HG03558 (cell line): ENCODE results near the gene AEBP2.

ENCODE experiments used
- ATAC-seq: cut with Tn5 transposase; IDR thresholded peaks from one replicate; pipeline ENCODE4 v1.9.1; 2021; ENCODE audit warnings: moderate number of reproducible peaks; ENCODE audit not compliant: unreplicated experiment; ENCODE audit errors: extremely low read depth

The AEBP2 gene

GRCh38 chr12:19496219-19496878, 57.1 kb downstream of the AEBP2 start:
- ATAC-seq, result no peak

GRCh38 chr12:19498099-19498498, 58.8 kb downstream of the AEBP2 start:
- no peak for ATAC-seq

- no peak for ATAC-seq
Observed at GRCh38 chr12:19499030-19499429, 59.7 kb downstream of the AEBP2 start.

DNA sequence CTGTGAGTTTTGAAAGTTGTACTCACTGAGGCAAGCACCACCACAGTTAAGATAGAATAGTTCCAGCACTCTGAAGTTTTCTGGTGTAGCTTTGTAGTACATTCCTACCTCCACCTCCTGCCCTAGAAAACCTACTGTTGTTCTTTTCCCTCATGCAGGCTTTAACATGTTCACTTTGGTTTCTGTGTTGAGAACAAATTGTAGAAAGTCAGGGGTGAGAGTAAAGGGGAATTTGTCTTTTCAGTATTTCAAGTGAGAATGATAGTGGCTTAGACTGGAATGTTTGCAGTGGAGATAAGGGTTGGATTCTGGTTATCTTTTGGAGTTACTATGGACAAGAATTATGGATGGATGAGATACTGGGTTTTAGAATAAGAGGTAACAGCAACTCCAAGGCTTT, 67.2 kb downstream of the AEBP2 start:
- ATAC-seq, result no peak

GRCh38 chr12:19507823-19508222, 68.5 kb downstream of the AEBP2 start:
- ATAC-seq, result no peak

DNA sequence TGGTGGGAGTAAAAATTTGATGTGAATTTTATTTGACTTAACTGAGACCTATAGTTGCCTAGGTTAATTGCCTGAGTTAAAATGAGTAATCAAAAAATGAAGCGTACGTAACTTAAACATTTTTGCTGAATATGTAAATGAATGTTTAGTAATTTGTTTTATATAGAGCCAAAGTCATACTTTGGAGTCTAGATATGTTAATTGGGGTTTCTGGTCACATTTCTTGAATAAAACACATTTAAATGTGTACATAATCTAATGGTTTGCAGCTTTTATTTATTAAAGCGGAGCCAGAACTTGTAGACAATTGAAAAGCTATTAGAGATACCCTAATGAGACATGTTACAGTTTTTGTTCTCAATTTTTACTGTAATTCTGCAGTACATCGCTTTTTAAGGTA, 71.2 kb downstream of the AEBP2 start:
- ATAC-seq, result no peak

- ATAC-seq, result no peak
Observed at GRCh38 chr12:19515179-19515578, 75.9 kb downstream of the AEBP2 start.

DNA sequence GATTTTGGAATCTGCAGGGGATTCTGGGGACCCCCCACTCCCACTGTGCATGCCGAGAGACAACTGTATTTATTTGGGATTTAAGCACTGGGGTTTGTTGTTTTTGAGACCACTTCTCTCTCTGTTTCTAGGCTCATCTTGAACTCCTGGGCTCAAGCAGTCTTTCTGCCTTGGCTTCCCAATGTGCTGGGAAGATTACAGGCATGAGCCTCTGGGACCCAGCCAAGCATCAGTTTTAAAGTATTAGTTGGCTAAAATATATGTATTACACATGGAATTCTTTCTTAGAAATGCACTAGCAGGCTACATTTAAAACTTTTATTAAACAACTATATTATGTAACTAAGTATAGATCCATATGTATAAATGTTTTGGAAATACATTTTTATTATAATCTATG, 78.3 kb downstream of the AEBP2 start:
- no peak for ATAC-seq

GRCh38 chr12:19518209-19518608, 78.9 kb downstream of the AEBP2 start:
- ATAC-seq, result no peak

DNA sequence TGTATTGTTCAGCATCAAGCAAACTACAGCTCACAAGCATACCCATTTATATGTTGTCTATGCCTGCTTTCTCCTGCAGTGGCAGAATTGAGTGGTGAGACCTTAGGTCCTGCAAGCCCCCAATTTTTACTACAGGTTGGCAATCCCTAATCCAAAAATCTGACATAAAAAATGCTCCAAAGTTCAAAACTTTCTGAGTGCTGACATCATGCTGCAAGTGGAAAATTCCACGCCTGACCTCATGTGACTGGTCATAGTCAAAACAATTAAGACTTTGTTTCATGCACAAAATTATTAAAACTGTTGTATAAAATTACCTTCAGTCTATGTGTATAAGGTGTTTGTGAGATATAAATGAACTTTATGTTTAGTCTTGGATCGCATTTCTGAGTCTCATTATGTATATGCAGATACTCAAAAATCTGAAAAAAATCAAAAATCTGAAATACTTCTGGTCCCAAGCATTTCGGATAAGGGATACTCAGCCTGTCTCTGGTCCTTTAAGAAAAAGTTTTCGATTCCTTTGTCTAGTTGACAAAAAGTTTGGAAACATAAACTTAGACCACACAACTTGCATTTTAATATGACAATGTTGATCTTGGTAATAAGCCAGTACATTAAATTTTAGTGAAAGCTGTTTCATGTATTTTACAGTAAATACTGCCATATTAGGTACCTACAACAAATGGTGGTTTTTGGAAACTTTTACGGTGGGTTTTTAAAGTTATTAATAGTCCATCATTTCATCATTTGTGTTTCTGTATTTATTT, 81.5 kb downstream of the AEBP2 start:
- ATAC-seq, result no peak

DNA sequence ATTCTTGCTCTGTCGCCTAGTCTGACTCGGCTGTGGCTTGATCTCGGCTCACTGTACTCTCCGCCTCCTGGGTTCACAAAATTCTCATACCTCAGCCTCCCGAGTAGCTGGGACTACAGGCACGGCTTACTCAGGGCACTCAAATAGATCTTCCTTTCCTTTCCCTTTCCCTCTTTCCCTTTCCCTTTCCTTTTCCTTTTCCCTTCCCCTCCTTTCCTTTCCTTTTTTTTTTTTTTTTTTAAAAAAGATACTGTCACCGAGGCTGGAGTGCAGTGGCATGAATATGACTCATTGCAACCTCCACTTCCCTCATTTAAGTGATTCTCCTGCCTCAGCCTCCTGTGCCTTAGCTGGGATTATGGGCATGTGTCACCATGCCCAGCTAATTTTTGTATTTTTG, 86.0 kb downstream of the AEBP2 start:
- no peak for ATAC-seq

- no peak for ATAC-seq
Observed at GRCh38 chr12:19527866-19528265, 88.6 kb downstream of the AEBP2 start.

DNA sequence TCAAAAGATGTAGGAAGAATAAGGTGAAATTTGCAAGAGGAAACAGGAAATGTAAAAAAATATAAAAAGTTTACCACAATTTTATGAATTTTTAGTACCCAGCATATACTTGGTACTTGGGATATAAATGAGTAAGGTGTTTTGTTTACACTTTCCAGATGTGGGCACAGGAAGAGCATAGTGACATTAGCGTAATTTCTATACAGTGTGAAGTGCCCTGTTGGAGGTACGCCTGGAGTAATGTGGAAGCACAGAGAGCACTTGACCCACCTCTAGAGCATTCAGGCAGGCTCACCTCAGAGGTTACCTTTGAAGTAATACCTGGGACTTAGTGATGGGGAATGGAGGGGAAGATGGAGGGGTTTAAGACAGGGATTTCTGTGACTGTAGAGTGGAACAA, 89.5 kb downstream of the AEBP2 start:
- no peak for ATAC-seq

DNA sequence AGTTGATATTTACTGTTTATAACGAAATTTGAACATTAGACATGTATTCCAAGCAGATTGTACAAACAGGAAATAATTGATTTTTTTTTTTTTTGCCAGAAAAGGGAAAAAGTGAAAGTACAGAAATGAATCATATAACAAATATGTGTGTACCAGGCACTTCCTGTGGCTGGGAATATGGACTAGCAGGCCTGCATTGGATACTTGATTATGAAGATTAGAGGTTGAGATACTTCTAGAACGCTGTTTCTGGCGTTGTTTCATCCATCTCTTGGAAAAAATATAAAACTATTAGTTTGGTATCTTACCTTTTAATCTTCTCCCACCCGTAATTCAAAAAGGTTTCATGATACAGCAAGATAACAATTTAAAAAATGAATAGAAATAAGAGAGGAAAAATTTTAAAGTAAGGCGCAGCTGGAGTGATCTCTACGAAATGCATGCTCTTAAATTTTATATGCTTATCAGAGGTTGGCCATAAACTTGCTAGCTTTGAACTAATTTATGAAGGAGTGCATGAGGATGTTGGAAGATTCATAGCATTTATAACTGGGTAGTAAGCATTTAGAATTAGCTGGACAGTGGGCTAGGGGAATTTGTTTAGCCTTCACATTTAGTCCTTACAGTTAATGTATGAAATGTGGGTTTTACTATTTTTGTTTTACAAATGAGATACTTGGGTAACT, 90.8 kb downstream of the AEBP2 start:
- no peak for ATAC-seq

GRCh38 chr12:19530637-19531023, 91.3 kb downstream of the AEBP2 start:
- no peak for ATAC-seq

- no peak for ATAC-seq
Observed at GRCh38 chr12:19533567-19533966, 94.3 kb downstream of the AEBP2 start.

DNA sequence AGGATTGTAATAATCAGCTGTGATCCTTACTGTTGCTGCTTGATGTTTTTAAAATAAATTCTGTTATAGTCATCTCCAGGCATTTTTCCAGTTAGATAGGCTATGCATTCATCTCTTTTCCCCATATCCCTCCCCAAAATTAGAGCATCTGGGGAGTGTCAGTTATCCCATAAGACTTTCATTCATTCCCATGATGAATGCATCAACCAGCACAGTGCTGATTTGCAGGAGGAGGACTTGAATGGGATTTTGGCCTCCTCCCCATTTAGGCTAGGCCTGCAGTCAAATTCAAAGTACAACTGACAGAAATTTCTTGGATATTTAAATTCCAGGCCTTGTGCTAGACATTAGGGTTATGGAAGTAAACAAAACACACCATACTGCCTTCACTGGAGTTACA, 99.8 kb downstream of the AEBP2 start:
- ATAC-seq, result no peak

- no peak for ATAC-seq
Observed at GRCh38 chr12:19539836-19540235, 100.5 kb downstream of the AEBP2 start.

DNA sequence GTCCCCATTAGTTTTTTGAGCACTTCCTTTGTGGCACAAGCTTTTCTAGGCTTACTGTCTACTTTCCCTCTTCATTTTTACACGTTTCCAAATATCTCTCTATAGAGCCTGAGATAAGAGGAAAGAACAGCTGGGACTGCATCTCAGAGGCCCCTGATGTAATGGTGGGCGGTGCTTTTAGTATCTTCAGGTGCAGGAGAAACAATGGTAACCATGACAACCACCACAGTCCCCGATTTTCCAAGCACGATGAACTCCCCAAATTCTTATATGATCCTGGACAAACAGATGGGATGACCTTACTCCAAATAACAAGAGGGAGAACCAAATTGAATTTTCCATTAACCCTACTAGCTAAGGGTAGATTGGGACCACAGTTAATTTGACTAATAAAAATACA, 103.3 kb downstream of the AEBP2 start:
- ATAC-seq, result no peak

GRCh38 chr12:19544353-19544752, 105.1 kb downstream of the AEBP2 start:
- ATAC-seq, result no peak

DNA sequence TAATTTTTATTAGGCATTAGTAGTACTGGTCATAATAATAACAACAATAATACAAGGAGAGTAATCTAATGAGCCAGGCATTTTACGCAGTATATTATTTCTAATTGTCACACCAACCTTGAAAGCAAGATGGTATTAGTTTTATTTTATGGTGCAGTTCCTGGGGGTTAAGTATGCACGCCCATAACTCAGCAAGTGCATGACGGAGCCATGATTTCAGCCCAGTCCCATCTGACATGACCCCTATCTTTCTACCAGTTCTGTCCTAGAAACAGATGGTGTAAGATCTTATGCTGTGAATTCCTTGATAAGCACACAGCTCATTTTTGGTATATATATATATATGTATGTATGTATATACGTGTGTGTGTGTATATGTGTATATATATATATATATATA, 106.0 kb downstream of the AEBP2 start:
- ATAC-seq, result no peak
